Ovary (tissue), 9 donors: ENCODE measurements around the gene HSD17B7. TPM values are rescaled to one million over a fixed set of nuclear protein-coding genes. Genes with fewer than 3 reads are reported as not detected.
"Not testable (repeated sequence)": the region's sequence is repeated elsewhere in the genome, so short reads cannot be mapped to it uniquely, and the experiment has no call there.

ENCODE experiments used
- DNase-seq, 5 donors: peaks; one replicate each; pipeline ENCODE4 v3.0.0-alpha.2; 2019 to 2020
- H3K27ac ChIP-seq, 2 donors: fragments of 200-600 bp; one replicate each; pipeline versions ENCODE4 v1.5.1 to v1.8.0; 2019 to 2022
- H3K27me3 ChIP-seq: fragments of 200-600 bp; one replicate; pipeline ENCODE4 v1.8.0; 2022
- H3K36me3 ChIP-seq: fragments of 200-600 bp; sonication (generic); one replicate; pipeline ENCODE4 v1.5.1; 2019
- H3K4me1 ChIP-seq: one replicate; pipeline ENCODE4 v1.8.1; 2013; ENCODE audit warnings: mild to moderate bottlenecking, moderate library complexity; ENCODE audit not compliant: insufficient read depth
- H3K4me3 ChIP-seq: fragments of 200-600 bp; sonication (generic); one replicate; pipeline ENCODE4 v1.5.1; 2017
- H3K9me3 ChIP-seq, 2 donors: fragments of 200-600 bp in 1 of 2; sonication (generic) in 1 of 2; one replicate each; pipeline versions ENCODE4 v1.5.1 to v1.8.1; 2013 to 2019; ENCODE audit warnings: mild to moderate bottlenecking in 1 of 2, moderate library complexity in 1 of 2
- CTCF ChIP-seq, 3 donors: fragments of 450-650 bp in 2 of 3; fragments of 200-600 bp in 1 of 3; IDR thresholded peaks; one replicate each; pipeline versions ENCODE4 v1.5.1 to v1.8.0; 2016 to 2022; ENCODE audit warnings: antibody characterized with exemption in 3 of 3, mild to moderate bottlenecking in 1 of 3
- EP300 ChIP-seq: sonication (generic); formaldehyde crosslinking; IDR thresholded peaks from one replicate; pipeline ENCODE4 v1.6.1; 2017; ENCODE audit warnings: antibody characterized with exemption
- POLR2A ChIP-seq: fragments of 450-650 bp; IDR thresholded peaks from one replicate; pipeline ENCODE4 v1.6.1; 2017; ENCODE audit warnings: antibody characterized with exemption, mild to moderate bottlenecking, moderate library complexity
- WGBS, 3 donors: extraction: QIAGEN DNeasy Blood & Tissue Kit in 1 of 3; methylation state at CpG; one replicate each; pipeline versions ENCODE4 v1.1.5 to v1.1.7; 2013 to 2017; 5-methylcytosine and 5-hydroxymethylcytosine counted together
- intact Hi-C, 4 donors: fragments of 100-400 bp; cut with DNase I; formaldehyde crosslinking; loops; one replicate each; pipeline versions ENCODE4 v1.11.0 to v1.15.1; 2022 to 2023
- polyA plus RNA-seq, 2 donors: library from polyadenylated mRNA; stranded (reverse); fragments of 200-250 nt in 1 of 2; fragments of 350-450 nt in 1 of 2; fragmentation: Illumina TruSeq in 1 of 2; extraction: RNeasy Lipid Tissue Mini Kit (QIAGEN cat#74804) in 1 of 2; gene quantifications; one replicate each; pipeline ENCODE4 v1.2.3, GENCODE V29; 2013 to 2014
- total RNA-seq, 7 donors: library from RNA; depleted of rRNA in 2 of 7; stranded (reverse); fragments of >200 nt in 2 of 7; fragmentation: NEBNext Ultra II Directional in 3 of 7; extraction: Animal tissue kit (Norgen Biotek cat#: 25700) in 3 of 7; gene quantifications; one replicate each; pipeline versions ENCODE4 v1.1.0 to v1.2.4, GENCODE V29; 2016 to 2023
- donor health status: DM: no; HTN: no; CAD: no; lungs with moderate emphysema.
- donor health status: DM: no; HTN: no; CAD: no.
- donor health status: Bipolar disorder and iron deficiency.
- donor health status: DM: yes; HTN: yes; CAD: no.
- donor health status: DM: no; HTN: no; CAD: no.
- donor health status: DM: yes; HTN: yes; CAD: no.

Gene HSD17B7
- total and polyA plus RNA-seq, 9 donors = 9.0 to 32.0 (median 12.8) TPM

GRCh38 chr1:162772571-162773154, 17.8 kb upstream of the HSD17B7 start:
- H3K9me3 ChIP-seq = no peaks in the 10 kb centered on the region

GRCh38 chr1:162774007-162774406, 16.5 kb upstream of the HSD17B7 start:
- no peak overlapping the region for H3K27ac ChIP-seq
- H3K9me3 ChIP-seq = no peaks in the 10 kb centered on the region
- no peak for DNase-seq
- no peaks in the 10 kb centered on the region for H3K27me3 ChIP-seq
- no peaks in the 10 kb centered on the region for H3K4me1 ChIP-seq
- H3K4me3 ChIP-seq = no peak overlapping the region
- no peaks in the 10 kb centered on the region for H3K36me3 ChIP-seq
- TF ChIP-seq CTCF (IDR thresholded peaks at IDR 0.05) (no peak), EP300 (no peak), POLR2A (no peak)
- intact Hi-C loops = no loop called here

More at GRCh38 chr1:162772571-162773154, 17.8 kb upstream of the HSD17B7 start:
- DNase-seq = no peak
- Histone ChIP-seq H3K36me3 (no peaks in the 10 kb centered on the region), H3K27me3 (no peaks in the 10 kb centered on the region), H3K27ac (no peak overlapping the region), H3K4me3 (no peak overlapping the region), H3K4me1 (no peaks in the 10 kb centered on the region)
- intact Hi-C loops = no loop called here
- 48 to 66% (median 62%) methylated on average over 4 of the region's 4 CpGs for WGBS, 3 donors
- TF ChIP-seq EP300 = no peak
- no peak for TF ChIP-seq CTCF (IDR thresholded peaks at IDR 0.05)
- no peak for TF ChIP-seq POLR2A

- no peak for DNase-seq
- Histone ChIP-seq H3K4me1 (no peaks in the 10 kb centered on the region), H3K27me3 (no peaks in the 10 kb centered on the region), H3K36me3 (no peaks in the 10 kb centered on the region), H3K4me3 (no peak overlapping the region), H3K9me3 (no peaks in the 10 kb centered on the region), H3K27ac (no peak overlapping the region)
- intact Hi-C loops = no loop called here
- TF ChIP-seq EP300 = no peak
- TF ChIP-seq CTCF (IDR thresholded peaks at IDR 0.05) = no peak
- TF ChIP-seq POLR2A = no peak
- WGBS, 3 donors = 83 to 96% (median 84%) methylated on average over 1 of the region's 1 CpG
These were observed 11.5 kb upstream of the HSD17B7 start for GRCh38 chr1:162779043-162779442.

DNA sequence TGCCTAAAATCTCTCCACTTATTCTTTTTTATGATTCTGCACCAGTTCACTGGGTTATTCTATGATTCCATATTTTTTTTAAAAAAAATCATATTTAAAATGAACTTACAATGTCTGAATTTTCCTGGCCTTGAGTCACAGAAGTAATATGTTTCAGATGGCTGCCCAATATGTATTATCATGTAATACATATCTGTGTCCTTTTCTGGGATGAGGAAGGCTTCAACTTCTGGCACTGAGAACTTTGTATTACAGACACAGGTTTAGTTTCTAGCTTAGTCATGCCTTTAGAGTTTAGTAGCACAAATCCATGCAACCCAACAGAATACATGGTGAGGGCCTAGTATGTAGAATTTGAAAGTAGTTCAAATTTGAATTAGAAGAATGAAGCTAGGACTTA, 7.8 kb upstream of the HSD17B7 start:
- TF ChIP-seq CTCF (IDR thresholded peaks at IDR 0.05) (no peak), POLR2A (no peak), EP300 (no peak)
- no peak for DNase-seq
- Histone ChIP-seq H3K36me3 (no peaks in the 10 kb centered on the region), H3K27ac (no peak overlapping the region), H3K4me1 (no peaks in the 10 kb centered on the region), H3K27me3 (no peaks in the 10 kb centered on the region), H3K4me3 (no peak overlapping the region), H3K9me3 (no peaks in the 10 kb centered on the region)
- intact Hi-C loops = no loop called here

DNA sequence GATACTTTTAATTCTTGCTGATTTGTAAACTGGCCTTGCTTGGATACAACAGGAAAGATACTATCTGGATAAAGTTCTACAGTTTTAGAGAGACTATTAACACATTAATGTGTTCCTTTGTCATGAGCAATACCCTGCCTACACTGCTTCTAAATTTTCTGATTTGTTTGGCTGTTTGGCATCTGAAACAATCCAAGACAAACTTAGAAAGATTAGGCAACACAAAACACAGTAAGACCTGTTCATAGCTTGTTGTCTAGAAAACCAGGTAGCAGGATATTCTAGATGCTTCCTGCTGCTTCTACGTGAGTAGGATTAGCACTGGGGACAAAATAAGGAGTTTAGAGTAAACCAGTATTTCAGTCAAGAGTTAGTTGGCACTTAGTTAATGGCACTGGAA, 5.6 kb upstream of the HSD17B7 start:
- H3K4me1 ChIP-seq, H3K27me3 ChIP-seq, H3K9me3 ChIP-seq, intact Hi-C loops, DNase-seq, H3K36me3 ChIP-seq, H3K4me3 ChIP-seq: not testable (repeated sequence)
- WGBS, 3 donors = 83 to 100% (median 86%) methylated on average over 1 of the region's 1 CpG
- peak overlapping the region in 1 of 2 donors; percentile 5 for H3K27ac ChIP-seq

GRCh38 chr1:162788783-162789182, 1.7 kb upstream of the HSD17B7 start:
- intact Hi-C loops, H3K4me1 ChIP-seq, H3K4me3 ChIP-seq, H3K9me3 ChIP-seq, H3K27me3 ChIP-seq, H3K36me3 ChIP-seq: not testable (repeated sequence)
- 84 to 96% (median 96%) methylated on average over 1 of the region's 1 CpG for WGBS, 3 donors
- peak in 2 of 5 donors; percentile 24 to 34 for DNase-seq
- H3K27ac ChIP-seq = peak overlapping the region in 1 of 2 donors; percentile 12

DNA sequence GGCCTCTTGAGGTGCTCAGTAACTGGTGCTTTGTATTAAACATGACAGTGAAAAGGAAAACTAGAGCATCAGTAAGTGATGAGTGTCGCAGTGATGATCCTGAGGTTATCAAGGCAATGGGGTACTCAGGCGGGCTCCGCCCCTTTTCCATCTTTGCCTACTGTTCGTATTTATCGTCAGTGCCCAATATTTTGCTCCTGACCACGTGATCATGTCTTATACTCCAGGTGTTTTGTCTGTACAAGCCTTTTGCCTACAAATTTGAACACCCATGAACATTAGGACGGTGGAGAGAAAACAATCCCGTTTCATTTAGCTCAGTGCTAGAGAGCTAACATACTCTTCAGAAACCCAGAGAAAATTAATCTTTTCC, 469 bp downstream of the HSD17B7 start:
- H3K9me3 ChIP-seq, H3K27me3 ChIP-seq, intact Hi-C loops, H3K4me1 ChIP-seq, DNase-seq, H3K36me3 ChIP-seq: not testable (repeated sequence)
- 0 to 1% (median 0%) methylated on average over 7 to 8 of the region's 8 CpGs for WGBS, 3 donors
- Histone ChIP-seq H3K27ac (peak overlapping the region; percentile 27 to 71), H3K4me3 (peak overlapping the region; percentile 44)

DNA sequence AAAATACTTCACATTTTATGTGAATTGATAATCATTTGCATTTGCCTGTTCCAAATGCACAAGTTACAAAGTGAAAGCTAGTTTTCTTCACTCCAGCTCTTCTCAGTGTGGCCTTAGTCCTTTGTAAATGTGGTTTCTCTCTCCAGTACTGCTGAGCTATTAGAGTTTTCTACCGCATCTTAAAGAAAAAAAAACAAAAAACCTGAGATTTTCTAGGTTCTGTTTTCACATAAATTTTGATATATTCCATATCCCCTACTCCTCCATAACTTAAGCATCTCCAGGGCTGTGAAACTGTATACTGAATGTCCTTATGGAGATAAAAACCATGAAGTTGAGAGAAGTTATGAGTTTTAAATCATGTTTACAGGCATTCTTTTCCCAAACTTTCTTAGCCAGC, 3.8 kb downstream of the HSD17B7 start:
- H3K9me3 ChIP-seq, H3K36me3 ChIP-seq, H3K4me1 ChIP-seq, DNase-seq, H3K27me3 ChIP-seq, H3K27ac ChIP-seq, H3K4me3 ChIP-seq, intact Hi-C loops: not testable (repeated sequence)
- WGBS, 3 donors = 12 to 26% (median 17%) methylated on average over 1 of the region's 1 CpG
